Measurements from ENCODE around the gene NAA20. TPM values are rescaled to one million over a fixed set of nuclear protein-coding genes. Genes with fewer than 3 reads are reported as not detected.

NAA20 gene
- total RNA-seq, 1 experiment from 2014 or later, result 81.5 TPM

DNA sequence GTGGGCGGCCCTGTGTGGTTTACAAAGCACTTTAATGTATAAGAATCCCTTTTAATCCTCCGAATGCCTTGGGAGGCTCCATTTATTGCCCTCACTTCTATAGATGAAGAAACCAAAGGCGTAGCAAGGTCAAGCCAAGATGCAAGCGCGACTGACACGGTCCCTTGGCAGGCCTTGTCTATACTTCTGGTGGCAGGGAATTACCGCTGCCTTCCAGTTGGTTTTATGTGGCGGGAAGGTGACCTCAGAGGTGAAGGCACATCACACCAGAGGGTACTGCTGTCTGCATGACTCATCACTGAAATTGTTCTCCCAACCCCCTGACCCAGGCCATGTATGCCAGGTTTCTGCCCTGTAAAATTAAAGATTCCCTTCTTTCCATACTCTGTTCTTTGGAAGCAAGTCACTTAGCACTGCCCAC is 36.1 kb upstream of the NAA20 start:
- H3K4me1 Mint-ChIP-seq (ENCODE audit: low read depth, unreplicated experiment), result peaks cover 28% of the 10 kb centered on the region
- Histone ChIP-seq H3K4me1 (peaks cover 30% of the 10 kb centered on the region), H3K36me3 (ENCODE audit: control insufficient read depth, insufficient read depth, low read length) (peaks cover 4% of the 10 kb centered on the region; the same call in 1 of the 2 replicates), H3K9me3 (no peaks in the 10 kb centered on the region), H3K4me3 (ENCODE audit: low read depth, low read length) (no peak overlapping the region), H3K27me3 (replicated peaks; ENCODE audit: control insufficient read depth, insufficient read depth, low read length) (no peaks in the 10 kb centered on the region)
- H3K36me3 Mint-ChIP-seq (ENCODE audit: insufficient read depth, unreplicated experiment), result peaks cover 35% of the 10 kb centered on the region
- intact Hi-C loops (cut with micrococcal nuclease; ENCODE audit: unreplicated experiment), result no loop called here
- H3K27ac Mint-ChIP-seq (ENCODE audit: unreplicated experiment), result peak overlapping the region; percentile 55
- no TSS peak for BruUV-seq (replicated peaks)
- H3K9me3 Mint-ChIP-seq (ENCODE audit: unreplicated experiment), result no peaks in the 10 kb centered on the region
- ChIA-PET CTCF (no interaction called here), POLR2A (no interaction called here)
- no peak overlapping the region for H3K4me3 Mint-ChIP-seq (ENCODE audit: unreplicated experiment)
- DNase-seq, result no peak
- TF ChIP-seq CTCF (IDR thresholded peaks at IDR 0.05; ENCODE audit: insufficient read depth in 1 of 2, low read depth in 1 of 2, low read length in 1 of 2, severe bottlenecking in 1 of 2, unreplicated experiment in 1 of 2), result no peak
- H3K27me3 Mint-ChIP-seq (ENCODE audit: insufficient read depth, unreplicated experiment), result no peaks in the 10 kb centered on the region

- Mint-ChIP-seq H3K36me3 (ENCODE audit: insufficient read depth, unreplicated experiment) (peaks cover 20% of the 10 kb centered on the region), H3K9me3 (ENCODE audit: unreplicated experiment) (no peaks in the 10 kb centered on the region), H3K4me3 (ENCODE audit: unreplicated experiment) (no peak overlapping the region), H3K27me3 (ENCODE audit: insufficient read depth, unreplicated experiment) (no peaks in the 10 kb centered on the region), H3K4me1 (ENCODE audit: low read depth, unreplicated experiment) (peaks cover 37% of the 10 kb centered on the region), H3K27ac (ENCODE audit: unreplicated experiment) (no peak overlapping the region)
- H3K36me3 ChIP-seq (ENCODE audit: control insufficient read depth, insufficient read depth, low read length), result no peaks in the 10 kb centered on the region
- peaks cover 12% of the 10 kb centered on the region for H3K4me1 ChIP-seq
- POLR2A ChIA-PET, result no interaction called here
- no peaks in the 10 kb centered on the region for H3K27me3 ChIP-seq (replicated peaks; ENCODE audit: control insufficient read depth, insufficient read depth, low read length)
- H3K4me3 ChIP-seq (ENCODE audit: low read depth, low read length), result no peak overlapping the region
- no peaks in the 10 kb centered on the region for H3K9me3 ChIP-seq
- CTCF ChIA-PET, result no interaction called here
- BruUV-seq (replicated peaks), result no TSS peak
- no peak for TF ChIP-seq CTCF (IDR thresholded peaks at IDR 0.05; ENCODE audit: insufficient read depth in 1 of 2, low read depth in 1 of 2, low read length in 1 of 2, severe bottlenecking in 1 of 2, unreplicated experiment in 1 of 2)
- intact Hi-C loops (cut with micrococcal nuclease; ENCODE audit: unreplicated experiment), result no loop called here
- no peak for DNase-seq
These were observed 30.7 kb upstream of the NAA20 start for GRCh38 chr20:19986419-19986818.

DNA sequence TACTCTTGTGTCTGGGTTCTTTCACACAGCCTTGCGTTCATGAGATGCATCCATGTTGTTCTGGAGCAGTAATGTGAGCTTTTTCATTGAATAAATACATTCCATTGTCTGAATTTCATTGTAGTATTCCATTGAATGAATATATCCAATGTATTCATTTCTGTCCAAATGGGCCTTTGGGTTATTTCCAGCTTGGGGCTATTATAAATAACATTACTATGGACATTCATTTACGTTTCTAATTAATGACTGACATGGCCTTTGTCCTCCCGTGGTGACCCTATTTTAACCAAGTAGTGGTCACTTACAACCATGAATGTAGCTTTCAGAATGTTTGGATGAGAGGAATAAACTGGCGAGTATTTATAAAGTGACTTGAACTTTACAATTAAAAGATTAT is 30.1 kb upstream of the NAA20 start:
- Mint-ChIP-seq H3K36me3 (ENCODE audit: insufficient read depth, unreplicated experiment) (peaks cover 18% of the 10 kb centered on the region), H3K27ac (ENCODE audit: unreplicated experiment) (no peak overlapping the region), H3K4me1 (ENCODE audit: low read depth, unreplicated experiment) (peaks cover 34% of the 10 kb centered on the region), H3K4me3 (ENCODE audit: unreplicated experiment) (no peak overlapping the region), H3K27me3 (ENCODE audit: insufficient read depth, unreplicated experiment) (no peaks in the 10 kb centered on the region), H3K9me3 (ENCODE audit: unreplicated experiment) (no peaks in the 10 kb centered on the region)
- no peaks in the 10 kb centered on the region for H3K9me3 ChIP-seq
- intact Hi-C loops (cut with micrococcal nuclease; ENCODE audit: unreplicated experiment), result no loop called here
- ChIA-PET CTCF (no interaction called here), POLR2A (no interaction called here)
- no peak for DNase-seq
- peaks cover 18% of the 10 kb centered on the region for H3K4me1 ChIP-seq
- H3K4me3 ChIP-seq (ENCODE audit: low read depth, low read length), result no peak overlapping the region
- TF ChIP-seq CTCF (IDR thresholded peaks at IDR 0.05; ENCODE audit: insufficient read depth in 1 of 2, low read depth in 1 of 2, low read length in 1 of 2, severe bottlenecking in 1 of 2, unreplicated experiment in 1 of 2), result no peak
- BruUV-seq (replicated peaks), result no TSS peak
- H3K36me3 ChIP-seq (ENCODE audit: control insufficient read depth, insufficient read depth, low read length), result 0 out of 2 replicates have a peak, but pooled peaks cover 2% of the 10 kb centered on the region
- H3K27me3 ChIP-seq (replicated peaks; ENCODE audit: control insufficient read depth, insufficient read depth, low read length), result no peaks in the 10 kb centered on the region
